Measurements from ENCODE around the gene CCDC92. TPM values are rescaled to one million over a fixed set of nuclear protein-coding genes. Genes with fewer than 3 reads are reported as not detected.
A peak's percentile ranks its signal among the peaks of the same experiment; 100 is the strongest.

The CCDC92 gene
- total RNA-seq, 2 donors from 2014 or later: 21.1 to 31.0 TPM

DNA sequence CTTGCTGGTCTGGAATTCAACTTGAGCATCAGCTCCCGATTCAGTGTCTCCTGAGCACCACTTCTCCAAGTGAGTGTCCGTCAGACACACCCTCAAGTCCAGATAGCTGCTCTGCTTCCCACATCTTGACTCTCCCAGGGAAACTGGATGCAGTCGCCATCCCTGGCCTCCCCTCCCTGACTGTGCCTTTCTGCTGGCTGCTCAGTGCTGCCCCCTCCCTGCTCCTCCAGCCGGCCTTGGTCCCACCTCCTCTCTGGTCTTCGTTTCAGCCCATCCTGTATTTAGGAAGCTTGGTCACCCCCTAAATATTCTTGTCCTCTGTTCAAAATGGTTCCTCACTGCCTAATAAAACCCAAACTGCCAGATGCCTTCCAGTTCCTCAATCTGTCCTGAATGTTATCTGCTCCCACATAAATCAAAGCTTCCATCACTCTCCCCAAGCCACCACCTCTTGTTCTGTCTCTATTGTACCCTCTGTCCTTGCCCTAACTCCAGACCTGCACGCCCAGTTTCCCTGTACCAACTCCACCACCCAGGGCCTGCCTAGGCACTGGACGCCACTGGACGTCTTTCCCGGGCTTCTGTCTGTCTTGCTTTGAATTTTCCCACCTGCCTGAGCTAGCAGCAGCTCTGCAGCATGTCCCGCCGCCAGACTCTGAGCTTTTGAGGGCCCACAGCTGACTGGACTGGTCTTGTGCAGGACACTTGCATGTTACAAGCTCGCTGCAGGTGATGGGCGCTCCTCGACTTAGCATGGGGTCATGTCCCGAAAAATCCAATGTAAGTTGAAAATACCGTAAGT, 33.8 kb downstream of the CCDC92 start:
- Mint-ChIP-seq H3K27ac (peak overlapping the region; percentile 67), H3K4me1 (ENCODE audit: low read depth) (peaks cover 33% of the 10 kb centered on the region), H3K4me3 (peak overlapping the region; percentile 81), H3K36me3 (ENCODE audit: insufficient read depth in 2 of 2) (peaks cover 2 to 10% of the 10 kb centered on the region in 2 donors), H3K9me3 (no peaks in the 10 kb centered on the region), H3K27me3 (ENCODE audit: low read depth) (no peaks in the 10 kb centered on the region)
- ATAC-seq (replicated peaks in 1 of 2) (peak in 1 of 2 donors; percentile 12), DNase-seq (peak; percentile 14 to 18)

DNA sequence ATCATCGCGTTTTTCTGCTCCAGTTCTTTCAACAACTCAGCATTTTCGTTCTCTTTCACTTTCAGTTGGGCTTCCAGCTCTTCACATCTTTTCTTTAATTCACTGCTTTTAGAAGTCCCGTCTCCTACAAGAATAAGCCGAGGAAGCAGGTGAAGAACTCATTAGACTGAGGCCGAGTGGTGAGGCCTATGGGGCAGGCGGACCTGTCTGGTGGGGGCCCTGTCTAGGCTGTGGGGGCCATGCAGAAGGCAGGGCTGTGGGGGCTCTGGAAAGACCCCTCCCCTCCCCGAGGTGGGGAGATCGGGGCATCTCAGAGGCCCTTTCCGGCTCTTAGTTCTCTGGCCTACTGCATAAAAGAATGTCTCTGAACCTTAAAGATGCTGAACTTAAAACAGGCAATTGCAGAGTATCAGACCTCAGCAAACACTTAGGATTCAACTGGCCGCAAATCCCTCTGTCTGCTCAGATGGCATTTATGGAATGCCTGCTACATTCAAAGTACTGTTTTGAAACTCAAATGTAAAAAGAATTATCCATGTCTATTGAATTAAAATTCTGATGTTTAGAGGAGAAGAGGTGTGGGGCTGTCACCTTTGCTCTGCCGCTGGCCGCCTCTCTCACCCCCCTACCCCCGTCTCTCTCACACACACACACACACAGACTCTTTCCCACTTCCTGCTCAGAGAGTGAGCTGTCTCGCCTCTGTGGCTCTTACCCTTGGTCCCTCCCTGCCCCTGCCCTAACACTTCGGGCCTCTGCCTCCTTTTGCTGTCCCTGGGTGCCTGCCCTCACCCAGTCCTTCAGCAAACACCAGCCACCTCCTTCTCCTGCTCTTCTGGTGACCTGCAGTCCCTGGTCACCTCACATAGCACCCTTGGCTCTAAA, 34.7 kb downstream of the CCDC92 start:
- Mint-ChIP-seq H3K27ac (peak overlapping the region; percentile 67), H3K36me3 (ENCODE audit: insufficient read depth in 2 of 2) (peaks cover 2 to 10% of the 10 kb centered on the region in 2 donors), H3K9me3 (no peaks in the 10 kb centered on the region), H3K27me3 (ENCODE audit: low read depth) (peaks cover 7% of the 10 kb centered on the region), H3K4me3 (peak overlapping the region; percentile 81), H3K4me1 (ENCODE audit: low read depth) (peaks cover 39% of the 10 kb centered on the region)
- ATAC-seq (replicated peaks in 1 of 2) (peak; percentile 98 to 99), DNase-seq (peak; percentile 65 to 66)

DNA sequence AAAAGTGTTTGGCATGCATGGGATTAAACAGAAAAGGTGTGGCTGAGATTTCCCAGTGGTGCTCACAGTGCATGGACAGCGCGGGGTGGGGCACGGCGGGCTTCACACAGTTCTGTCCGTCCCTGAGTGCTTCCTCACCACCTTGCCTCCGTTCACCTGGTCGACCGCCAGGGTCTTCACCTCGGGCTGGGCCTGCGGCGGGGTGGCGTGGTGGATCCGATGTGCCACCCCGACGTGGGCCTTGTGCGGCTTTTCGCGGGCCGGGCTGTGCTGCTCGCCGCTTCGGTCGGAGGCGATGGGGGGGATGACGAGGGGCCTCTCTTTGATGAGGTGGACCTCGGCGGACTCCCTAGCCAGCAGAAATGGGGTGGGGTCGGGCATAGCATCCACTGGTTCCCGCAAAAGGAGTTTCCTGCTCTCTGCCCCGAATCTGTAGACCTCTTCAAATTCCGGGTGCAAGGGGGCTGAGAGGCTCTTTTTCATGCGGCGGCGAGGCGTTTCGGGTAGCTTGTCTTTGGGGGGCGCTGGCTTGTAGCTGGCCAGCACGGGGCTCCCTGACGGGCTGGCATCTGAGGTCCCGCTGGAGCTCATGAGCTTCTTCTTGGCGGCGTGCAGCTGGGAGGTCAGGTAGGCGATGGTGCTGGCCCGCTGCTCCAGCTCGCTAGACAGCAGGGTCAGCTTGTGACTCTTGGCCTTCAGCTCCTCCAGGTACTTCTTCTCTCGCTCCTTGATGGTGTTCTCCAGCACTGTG, 35.5 kb downstream of the CCDC92 start:
- Mint-ChIP-seq H3K27ac (peak overlapping the region; percentile 67), H3K4me3 (peak overlapping the region; percentile 81), H3K27me3 (ENCODE audit: low read depth) (peaks cover 14% of the 10 kb centered on the region), H3K36me3 (ENCODE audit: insufficient read depth in 2 of 2) (peaks cover 0 to 6% of the 10 kb centered on the region in 2 donors), H3K4me1 (ENCODE audit: low read depth) (peaks cover 47% of the 10 kb centered on the region), H3K9me3 (no peaks in the 10 kb centered on the region)
- ATAC-seq (replicated peaks in 1 of 2) (no peak), DNase-seq (no peak)

DNA sequence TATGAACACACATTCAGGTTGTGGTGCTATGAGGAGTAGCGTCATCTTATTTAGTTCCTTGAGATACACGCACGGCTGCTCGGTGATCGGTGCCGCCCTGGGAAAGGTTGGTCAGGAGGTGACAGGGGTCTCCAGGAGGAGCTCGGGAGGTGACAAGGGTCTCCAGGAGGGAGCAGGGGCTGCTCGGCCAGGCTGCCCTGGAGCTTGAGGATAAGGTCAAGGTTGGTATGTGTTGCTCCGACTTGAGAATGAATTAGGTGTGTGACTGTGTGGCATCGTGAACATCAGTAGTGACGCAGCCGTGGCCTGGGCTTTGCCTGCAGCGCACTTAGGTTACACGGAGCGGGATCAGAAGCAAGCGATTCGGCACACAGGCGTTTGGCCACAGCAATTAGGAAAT, 36.2 kb downstream of the CCDC92 start:
- no peaks in the 10 kb centered on the region for H3K9me3 Mint-ChIP-seq
- H3K4me3 Mint-ChIP-seq: peak overlapping the region; percentile 45 to 66
- ATAC-seq (replicated peaks in 1 of 2): no peak
- no peak overlapping the region for H3K27ac Mint-ChIP-seq
- H3K36me3 Mint-ChIP-seq (ENCODE audit: insufficient read depth in 2 of 2): peaks cover 0 to 4% of the 10 kb centered on the region in 2 donors
- H3K27me3 Mint-ChIP-seq (ENCODE audit: low read depth): peaks cover 21% of the 10 kb centered on the region
- H3K4me1 Mint-ChIP-seq (ENCODE audit: low read depth): peaks cover 54% of the 10 kb centered on the region
- no peak for DNase-seq

DNA sequence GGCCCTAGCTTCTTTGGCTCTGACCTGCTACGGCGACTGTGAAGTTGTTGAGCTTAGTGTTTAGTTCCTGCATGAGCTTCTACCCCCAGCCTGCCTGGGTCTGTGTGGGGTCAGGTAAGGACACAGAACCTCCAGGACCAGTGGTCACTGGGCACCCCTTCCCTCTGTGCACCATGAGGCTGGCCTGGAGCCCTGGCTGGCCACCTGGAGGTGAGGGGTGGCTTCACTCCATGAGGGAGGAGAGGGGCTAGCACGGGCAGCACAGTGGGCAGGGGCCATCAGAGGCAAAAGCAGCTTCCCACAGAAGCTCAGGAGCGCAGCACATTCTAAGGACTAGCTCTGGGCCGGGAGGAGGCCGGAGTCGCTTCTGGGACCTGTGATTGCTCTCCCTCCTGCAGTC, 36.7 kb downstream of the CCDC92 start:
- ATAC-seq (replicated peaks in 1 of 2): no peak
- Mint-ChIP-seq H3K4me1 (ENCODE audit: low read depth) (peaks cover 55% of the 10 kb centered on the region), H3K9me3 (no peaks in the 10 kb centered on the region), H3K36me3 (ENCODE audit: insufficient read depth in 2 of 2) (peaks cover 0 to 4% of the 10 kb centered on the region in 2 donors), H3K27ac (no peak overlapping the region), H3K4me3 (no peak overlapping the region), H3K27me3 (ENCODE audit: low read depth) (peaks cover 24% of the 10 kb centered on the region)
- no peak for DNase-seq

DNA sequence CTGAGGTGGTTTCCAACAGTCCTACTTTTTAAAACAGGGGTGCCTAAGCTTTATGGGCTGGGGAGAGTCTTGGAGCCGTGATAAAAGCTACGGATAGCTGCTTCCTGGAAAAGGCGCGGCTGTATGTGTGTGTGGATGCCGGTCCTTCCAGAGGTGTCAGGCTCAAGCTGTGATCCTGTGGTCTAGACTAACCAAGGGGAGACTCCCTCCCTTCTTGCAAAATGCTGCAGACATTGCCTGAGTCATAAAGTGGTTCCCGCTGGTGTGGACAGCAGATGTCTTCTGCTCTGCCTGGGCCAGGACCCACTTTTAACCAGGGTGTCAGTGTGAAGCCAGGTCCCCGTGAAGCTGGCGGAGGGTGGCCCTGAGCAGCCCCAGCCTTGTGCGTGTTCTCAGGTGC, 37.8 kb downstream of the CCDC92 start:
- peaks cover 0 to 4% of the 10 kb centered on the region in 2 donors for H3K36me3 Mint-ChIP-seq (ENCODE audit: insufficient read depth in 2 of 2)
- no peaks in the 10 kb centered on the region for H3K9me3 Mint-ChIP-seq
- no peak for DNase-seq
- H3K4me3 Mint-ChIP-seq: no peak overlapping the region
- peaks cover 55% of the 10 kb centered on the region for H3K4me1 Mint-ChIP-seq (ENCODE audit: low read depth)
- H3K27me3 Mint-ChIP-seq (ENCODE audit: low read depth): peaks cover 24% of the 10 kb centered on the region
- no peak for ATAC-seq (replicated peaks in 1 of 2)
- no peak overlapping the region for H3K27ac Mint-ChIP-seq

DNA sequence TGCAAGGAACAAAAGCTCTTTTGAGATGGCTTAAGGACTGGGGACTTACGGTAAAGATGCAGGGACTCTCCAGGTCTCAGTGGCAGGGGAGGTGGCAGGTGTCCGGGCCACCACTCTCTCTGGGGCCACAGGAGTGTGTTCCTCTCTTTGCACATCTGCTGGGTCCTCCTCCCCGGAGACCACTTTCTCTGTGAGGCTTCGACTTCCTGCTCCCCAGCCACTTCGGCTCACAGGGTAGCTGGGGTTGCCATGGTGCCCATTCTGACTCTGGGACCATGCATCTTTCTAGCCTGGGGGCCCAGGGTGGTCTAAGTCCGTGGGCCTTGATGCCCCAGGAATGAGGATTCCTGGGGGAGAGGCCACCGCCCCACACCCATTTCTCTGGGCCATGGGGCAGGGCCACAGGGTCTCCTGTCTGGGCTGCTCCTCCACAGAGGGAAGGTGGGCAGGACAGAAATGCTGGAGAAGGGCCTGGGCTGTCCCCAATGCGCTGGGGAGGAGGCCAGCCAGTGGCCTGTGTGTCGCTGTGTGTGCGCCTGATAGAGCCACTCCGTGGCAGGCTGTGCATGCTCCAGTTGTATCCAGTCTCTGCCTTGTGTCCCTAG, 38.5 kb downstream of the CCDC92 start:
- no peak for DNase-seq
- no peak overlapping the region for H3K27ac Mint-ChIP-seq
- no peak for ATAC-seq (replicated peaks in 1 of 2)
- H3K27me3 Mint-ChIP-seq (ENCODE audit: low read depth): peaks cover 24% of the 10 kb centered on the region
- H3K4me3 Mint-ChIP-seq: no peak overlapping the region
- H3K36me3 Mint-ChIP-seq (ENCODE audit: insufficient read depth in 2 of 2): peaks cover 0 to 4% of the 10 kb centered on the region in 2 donors
- peaks cover 53% of the 10 kb centered on the region for H3K4me1 Mint-ChIP-seq (ENCODE audit: low read depth)
- no peaks in the 10 kb centered on the region for H3K9me3 Mint-ChIP-seq

DNA sequence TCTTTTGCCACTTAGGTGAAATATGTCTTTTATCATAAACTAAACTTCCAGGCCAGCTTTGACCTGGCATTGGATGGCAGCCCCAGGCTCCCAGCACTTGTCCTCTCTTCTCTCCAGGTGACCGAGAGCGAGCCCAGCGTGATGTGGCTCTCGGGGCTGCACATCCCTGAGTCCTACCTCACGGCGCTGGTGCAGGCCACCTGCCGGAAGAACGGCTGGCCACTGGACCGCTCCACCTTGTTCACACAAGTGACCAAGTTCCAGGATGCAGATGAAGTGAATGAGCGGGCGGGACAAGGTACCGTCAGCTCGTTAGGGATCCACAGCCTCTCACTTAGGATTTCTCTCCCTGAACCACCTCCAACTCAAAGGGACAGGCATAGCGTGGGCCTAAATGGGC, 39.4 kb downstream of the CCDC92 start:
- no peak for DNase-seq
- peaks cover 44% of the 10 kb centered on the region for H3K4me1 Mint-ChIP-seq (ENCODE audit: low read depth)
- no peak overlapping the region for H3K27ac Mint-ChIP-seq
- H3K9me3 Mint-ChIP-seq: no peaks in the 10 kb centered on the region
- H3K4me3 Mint-ChIP-seq: no peak overlapping the region
- H3K27me3 Mint-ChIP-seq (ENCODE audit: low read depth): peaks cover 24% of the 10 kb centered on the region
- peaks cover 0 to 4% of the 10 kb centered on the region in 2 donors for H3K36me3 Mint-ChIP-seq (ENCODE audit: insufficient read depth in 2 of 2)
- ATAC-seq (replicated peaks in 1 of 2): no peak

DNA sequence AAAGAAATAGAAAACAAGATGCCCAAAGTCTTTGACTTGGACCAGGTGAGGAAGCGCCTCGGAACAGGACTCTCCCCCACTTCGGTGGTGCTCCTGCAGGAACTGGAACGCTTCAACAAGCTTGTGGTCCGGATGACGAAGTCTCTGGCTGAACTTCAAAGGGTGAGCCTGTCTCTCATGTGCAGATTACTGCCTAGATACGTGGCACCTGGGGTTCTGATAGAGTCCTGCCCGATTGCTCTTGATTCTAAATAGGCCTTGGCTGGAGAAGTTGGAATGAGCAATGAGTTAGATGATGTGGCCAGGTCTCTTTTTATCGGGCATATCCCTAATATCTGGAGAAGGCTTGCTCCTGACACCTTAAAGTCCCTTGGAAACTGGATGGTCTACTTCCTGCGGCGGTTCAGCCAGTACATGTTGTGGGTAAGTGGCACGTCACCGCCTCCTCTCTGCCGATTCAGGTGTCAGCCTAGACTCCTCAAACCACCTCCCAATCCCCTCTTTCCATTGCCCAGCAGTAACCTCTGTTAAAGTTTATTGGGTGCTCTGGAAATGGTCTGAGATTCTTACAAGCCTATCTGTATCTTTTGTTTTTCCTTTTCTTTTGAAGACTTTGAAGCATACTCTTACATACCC, 40.8 kb downstream of the CCDC92 start:
- peak overlapping the region; percentile 52 to 55 for H3K4me3 Mint-ChIP-seq

DNA sequence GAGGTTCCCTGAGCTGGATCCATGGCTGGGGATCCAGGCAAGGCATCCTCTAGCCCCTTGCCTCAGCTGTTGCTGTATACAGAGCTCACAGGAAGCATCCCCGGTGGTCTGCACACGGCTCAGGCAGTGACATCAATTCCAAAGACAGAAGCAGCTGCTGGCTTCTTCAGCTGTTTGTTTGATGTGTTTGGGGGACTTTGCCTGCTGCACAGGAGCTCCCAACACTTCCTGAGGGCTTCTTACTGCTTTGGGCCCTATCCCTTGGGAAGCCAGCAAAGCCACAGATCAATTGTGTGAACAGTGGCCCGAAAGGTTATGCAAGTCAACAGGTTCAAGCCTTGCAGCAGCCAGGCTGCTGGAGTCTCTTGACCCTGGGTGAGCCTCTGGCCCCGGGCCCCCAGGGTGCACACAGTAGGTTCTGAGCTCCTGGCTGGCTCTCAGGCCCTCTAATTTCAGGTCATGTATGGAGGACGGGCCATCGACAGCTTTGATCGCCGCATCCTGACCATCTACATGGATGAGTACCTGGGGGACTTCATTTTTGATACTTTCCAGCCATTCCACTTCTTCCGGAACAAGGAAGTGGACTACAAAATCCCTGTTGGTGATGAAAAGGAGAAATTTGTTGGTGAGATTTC, 42.6 kb downstream of the CCDC92 start:
- DNase-seq: no peak
- no peaks in the 10 kb centered on the region for H3K36me3 Mint-ChIP-seq (ENCODE audit: insufficient read depth in 2 of 2)
- H3K4me3 Mint-ChIP-seq: no peak overlapping the region
- H3K9me3 Mint-ChIP-seq: no peaks in the 10 kb centered on the region
- H3K27me3 Mint-ChIP-seq (ENCODE audit: low read depth): peaks cover 24% of the 10 kb centered on the region
- H3K4me1 Mint-ChIP-seq (ENCODE audit: low read depth): peaks cover 28% of the 10 kb centered on the region
- H3K27ac Mint-ChIP-seq: no peak overlapping the region
- no peak for ATAC-seq (replicated peaks in 1 of 2)

More for the DNA sequence above, 40.8 kb downstream of the CCDC92 start:
- peak overlapping the region; percentile 20 for H3K27ac Mint-ChIP-seq
- H3K4me1 Mint-ChIP-seq (ENCODE audit: low read depth): peaks cover 34% of the 10 kb centered on the region
- DNase-seq: peak; percentile 28 to 30
- peaks cover 0 to 2% of the 10 kb centered on the region in 2 donors for H3K36me3 Mint-ChIP-seq (ENCODE audit: insufficient read depth in 2 of 2)
- peak; percentile 70 to 71 for ATAC-seq (replicated peaks in 1 of 2)
- no peaks in the 10 kb centered on the region for H3K9me3 Mint-ChIP-seq
- peaks cover 24% of the 10 kb centered on the region for H3K27me3 Mint-ChIP-seq (ENCODE audit: low read depth)

DNA sequence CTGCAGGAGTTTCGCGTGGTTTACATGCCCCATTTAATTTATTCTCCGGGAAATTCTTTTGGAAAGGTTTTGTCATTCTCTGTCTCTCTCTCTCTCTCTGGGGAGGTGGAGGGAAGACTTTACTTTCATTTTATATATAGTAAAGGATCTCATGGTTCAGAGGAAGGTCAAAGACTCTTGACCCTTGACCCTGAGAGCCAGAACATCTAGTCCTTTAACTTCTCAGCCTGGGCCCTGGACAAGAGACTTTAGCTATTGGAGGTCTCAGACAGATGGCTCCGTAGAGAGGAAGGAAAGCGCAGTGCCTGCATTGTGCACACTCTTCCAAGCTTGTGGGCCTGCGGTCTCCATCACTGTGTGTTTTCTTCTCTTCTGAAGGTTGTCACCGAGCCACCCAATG, 43.7 kb downstream of the CCDC92 start:
- H3K4me3 Mint-ChIP-seq: no peak overlapping the region
- ATAC-seq (replicated peaks in 1 of 2) (no peak), DNase-seq (no peak)
- no peak overlapping the region for H3K27ac Mint-ChIP-seq
- H3K9me3 Mint-ChIP-seq: no peaks in the 10 kb centered on the region
- no peaks in the 10 kb centered on the region for H3K36me3 Mint-ChIP-seq (ENCODE audit: insufficient read depth in 2 of 2)
- H3K4me1 Mint-ChIP-seq (ENCODE audit: low read depth): peaks cover 23% of the 10 kb centered on the region
- H3K27me3 Mint-ChIP-seq (ENCODE audit: low read depth): peaks cover 24% of the 10 kb centered on the region

Data from activated T-cell treated with anti-CD3 and anti-CD28 coated beads, Interleukin-2, amount 50 U/mL, for 72 hours (primary cell).